Activated CD8-positive, alpha-beta memory T cell treated with anti-CD3 and anti-CD28 coated beads, Interleukin-2, amount 50 U/mL, for 1 hour (primary cell): Measurements from ENCODE around the gene ARNT2.

Experiments used
- DNase-seq: peaks from one replicate; pipeline ENCODE4 v3.0.0-alpha.2; 2020; ENCODE audit errors: extremely low read depth

Gene ARNT2

DNA sequence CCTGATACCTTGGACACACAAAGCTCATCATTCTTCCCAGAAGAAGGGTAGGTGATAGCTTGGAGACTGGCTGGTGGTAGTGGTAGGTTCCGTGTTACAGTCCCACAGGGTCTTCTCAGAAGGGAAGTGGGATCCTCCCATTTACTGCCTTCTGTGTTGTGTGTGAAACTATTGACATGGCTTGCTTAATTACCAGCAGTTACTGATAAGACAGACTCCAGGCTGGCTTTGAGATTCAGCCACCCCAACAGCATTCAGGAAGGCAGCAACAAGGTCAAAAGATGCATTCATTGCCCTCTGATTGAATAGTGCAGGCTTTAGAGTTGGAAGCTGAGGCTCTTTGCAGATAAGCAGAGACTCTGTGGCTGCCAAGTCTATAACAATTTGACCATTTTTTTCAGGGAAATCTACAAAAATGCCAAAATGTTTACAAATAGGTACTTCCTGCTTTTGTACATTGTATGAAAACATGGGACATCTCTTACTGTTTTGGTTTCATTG is 7.7 kb downstream of the ARNT2 start:
- no peak for DNase-seq

DNA sequence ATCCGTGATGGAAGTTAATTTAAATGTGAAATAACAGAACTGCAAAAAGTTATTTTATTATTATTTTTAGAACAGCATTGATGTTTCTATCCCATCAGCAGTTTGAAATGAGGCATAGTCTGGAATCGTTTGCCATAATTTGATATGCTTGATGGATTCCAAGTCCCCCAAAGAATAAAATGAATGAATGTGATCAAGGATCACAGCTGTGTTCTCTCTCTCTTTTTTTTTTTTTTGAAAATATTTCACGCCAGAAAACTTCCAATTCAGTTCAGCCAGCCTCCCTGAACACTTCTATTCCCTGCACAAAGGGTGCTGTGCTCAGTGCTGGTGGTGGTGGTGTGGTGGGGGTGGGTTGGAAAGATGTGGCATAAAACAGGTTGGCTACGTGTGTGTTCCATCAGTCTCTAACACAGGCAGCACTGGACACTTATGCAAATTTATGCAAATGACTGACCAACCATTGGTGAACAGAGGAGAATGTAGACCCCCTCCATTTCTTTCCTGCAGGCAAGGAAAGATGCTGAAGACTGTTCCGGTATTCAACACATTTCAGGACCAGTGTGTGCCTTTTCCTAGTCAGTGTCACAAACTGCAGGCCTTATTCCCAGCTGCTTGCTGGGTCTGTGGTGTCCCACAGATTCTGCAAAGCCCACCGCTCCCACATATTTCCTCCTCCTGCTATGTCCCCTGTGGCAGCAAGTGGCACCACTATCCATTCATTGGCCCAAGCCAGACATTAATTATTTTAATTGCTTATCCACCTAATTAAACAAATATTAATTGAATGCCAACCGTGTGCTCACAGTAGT is 10.6 kb downstream of the ARNT2 start:
- DNase-seq, result no peak

DNA sequence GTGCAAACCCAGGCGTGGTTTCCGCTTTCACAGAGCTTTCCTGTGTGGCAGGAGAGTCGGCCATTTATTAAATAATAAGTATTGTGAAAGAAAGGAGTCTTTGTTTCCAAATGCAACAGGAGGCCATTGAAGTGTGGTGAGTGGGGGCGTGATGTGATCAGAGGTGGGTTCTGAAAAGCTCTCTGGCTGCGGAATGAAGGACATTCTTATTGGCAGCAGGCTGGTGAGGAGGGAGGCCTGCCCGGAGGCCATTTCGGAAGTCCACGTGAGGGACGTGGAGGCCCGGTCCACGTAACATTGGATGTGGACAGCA is 11.1 kb downstream of the ARNT2 start:
- no peak for DNase-seq

DNA sequence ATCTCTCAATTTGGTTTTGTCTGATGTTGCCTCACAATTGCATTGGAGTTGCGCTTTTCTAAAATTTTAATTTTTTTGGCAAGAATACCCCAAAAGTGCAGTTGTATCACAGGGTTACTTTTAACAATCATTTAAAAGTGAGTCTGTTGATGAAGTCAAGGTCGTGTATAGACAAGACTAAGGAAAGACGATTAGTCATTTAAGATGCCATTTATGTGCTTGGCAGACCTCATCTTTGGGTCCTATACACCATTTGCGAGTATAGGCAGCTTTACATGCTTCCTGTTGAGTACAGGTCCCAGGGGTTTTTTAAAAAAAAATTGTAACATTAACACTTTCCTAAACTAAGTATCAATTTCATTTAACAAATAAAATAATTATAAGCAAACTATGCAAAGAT is 12.5 kb downstream of the ARNT2 start:
- no peak for DNase-seq

GRCh38 chr15:80418892-80419537 is 14.8 kb downstream of the ARNT2 start:
- no peak for DNase-seq

- no peak for DNase-seq
Observed at GRCh38 chr15:80419546-80419945, 15.4 kb downstream of the ARNT2 start.

DNA sequence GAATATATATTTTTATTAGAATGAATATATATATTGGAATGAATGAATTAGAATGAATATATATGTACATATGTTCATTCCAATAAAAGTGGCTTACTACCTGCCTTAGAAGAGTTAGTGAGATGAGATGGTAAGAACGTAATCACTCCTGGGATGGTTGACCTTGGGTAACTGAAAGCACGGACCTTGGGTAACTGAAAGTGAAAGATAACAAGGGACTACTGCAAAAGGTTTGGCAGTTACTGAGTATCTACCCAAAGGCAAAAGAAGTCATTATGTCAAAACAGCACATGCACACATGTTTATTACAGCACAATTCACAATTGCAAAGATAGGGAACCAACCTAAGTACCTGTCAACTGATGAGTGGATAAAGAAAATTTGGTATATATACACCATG is 16.5 kb downstream of the ARNT2 start:
- DNase-seq, result no peak

DNA sequence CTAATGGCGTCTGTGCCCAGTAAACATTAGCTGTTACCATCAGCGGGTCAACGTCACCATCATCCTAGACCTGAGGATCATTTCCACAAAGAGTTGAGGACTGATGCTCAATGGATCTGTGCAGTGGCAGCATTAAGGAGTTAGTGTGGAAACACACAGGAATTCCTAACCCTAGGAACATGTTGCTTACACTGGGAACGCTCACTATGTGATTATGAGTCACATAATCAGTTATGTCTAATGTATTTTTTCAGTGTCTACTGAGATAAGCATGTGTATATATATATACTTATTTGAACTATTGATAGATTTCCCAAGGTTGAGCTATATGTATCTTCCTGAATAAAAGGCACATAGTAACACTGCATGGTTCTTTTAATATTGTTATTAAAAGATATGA is 19.0 kb downstream of the ARNT2 start:
- no peak for DNase-seq

DNA sequence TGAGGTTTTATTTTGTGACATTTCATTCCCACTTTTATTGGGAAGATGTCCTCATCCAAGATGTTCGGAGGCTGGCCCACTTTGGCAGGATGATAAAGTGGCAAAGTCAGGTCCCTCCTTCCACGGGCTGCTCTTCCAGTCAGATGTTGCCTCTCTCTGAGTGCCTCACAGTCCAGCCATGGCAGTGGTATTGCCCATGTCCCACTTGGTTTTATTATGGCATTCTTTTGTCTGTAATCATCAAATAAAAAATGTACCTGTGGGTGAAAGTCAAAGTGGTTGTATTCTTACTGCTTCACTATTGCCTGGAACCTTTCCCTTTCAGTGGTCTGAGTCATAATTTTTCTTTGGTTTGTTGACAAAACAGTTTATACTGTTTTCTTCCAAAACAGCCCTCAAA is 20.2 kb downstream of the ARNT2 start:
- no peak for DNase-seq

GRCh38 chr15:80426316-80426715 is 22.1 kb downstream of the ARNT2 start:
- DNase-seq, result no peak

- DNase-seq, result no peak
Observed at GRCh38 chr15:80429964-80430363, 25.8 kb downstream of the ARNT2 start.

GRCh38 chr15:80431635-80432344 is 27.6 kb downstream of the ARNT2 start:
- DNase-seq, result no peak

DNA sequence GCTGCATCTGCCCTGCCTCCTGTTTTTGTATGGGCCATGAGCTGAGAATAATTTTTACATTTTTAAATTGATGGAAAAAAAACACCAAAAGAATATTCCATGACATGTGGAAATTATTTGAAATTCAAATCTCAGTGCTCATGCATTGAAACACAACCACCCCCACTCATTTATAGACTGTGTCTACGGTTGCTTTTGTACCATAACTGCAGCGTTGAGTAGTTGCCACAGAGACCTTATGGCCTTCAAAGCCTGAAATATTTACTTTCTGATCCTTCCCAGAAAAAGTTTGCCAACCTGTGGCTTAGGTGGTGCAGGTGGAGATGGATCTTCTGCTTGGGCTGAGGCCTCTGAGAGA is 28.1 kb downstream of the ARNT2 start:
- no peak for DNase-seq

DNA sequence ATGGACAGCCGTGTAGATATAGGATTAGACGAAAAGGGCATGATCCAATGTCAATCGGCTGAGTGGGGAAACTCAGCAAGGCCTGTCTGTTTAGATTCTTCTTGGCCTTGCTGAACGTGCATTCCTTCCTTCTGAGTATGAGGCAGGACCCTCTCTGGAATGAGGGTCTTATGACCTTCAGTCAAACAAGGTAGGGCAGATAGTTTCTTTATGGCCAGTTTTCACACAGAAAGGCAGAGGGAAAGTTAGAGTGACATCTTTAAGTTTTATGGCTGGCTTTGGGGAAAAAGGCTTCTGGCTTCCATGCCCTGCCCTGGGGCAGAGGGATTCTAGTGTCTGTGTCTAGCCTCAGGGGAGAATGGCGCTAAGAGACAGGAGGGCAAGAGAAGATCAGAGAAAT is 29.7 kb downstream of the ARNT2 start:
- DNase-seq, result no peak

DNA sequence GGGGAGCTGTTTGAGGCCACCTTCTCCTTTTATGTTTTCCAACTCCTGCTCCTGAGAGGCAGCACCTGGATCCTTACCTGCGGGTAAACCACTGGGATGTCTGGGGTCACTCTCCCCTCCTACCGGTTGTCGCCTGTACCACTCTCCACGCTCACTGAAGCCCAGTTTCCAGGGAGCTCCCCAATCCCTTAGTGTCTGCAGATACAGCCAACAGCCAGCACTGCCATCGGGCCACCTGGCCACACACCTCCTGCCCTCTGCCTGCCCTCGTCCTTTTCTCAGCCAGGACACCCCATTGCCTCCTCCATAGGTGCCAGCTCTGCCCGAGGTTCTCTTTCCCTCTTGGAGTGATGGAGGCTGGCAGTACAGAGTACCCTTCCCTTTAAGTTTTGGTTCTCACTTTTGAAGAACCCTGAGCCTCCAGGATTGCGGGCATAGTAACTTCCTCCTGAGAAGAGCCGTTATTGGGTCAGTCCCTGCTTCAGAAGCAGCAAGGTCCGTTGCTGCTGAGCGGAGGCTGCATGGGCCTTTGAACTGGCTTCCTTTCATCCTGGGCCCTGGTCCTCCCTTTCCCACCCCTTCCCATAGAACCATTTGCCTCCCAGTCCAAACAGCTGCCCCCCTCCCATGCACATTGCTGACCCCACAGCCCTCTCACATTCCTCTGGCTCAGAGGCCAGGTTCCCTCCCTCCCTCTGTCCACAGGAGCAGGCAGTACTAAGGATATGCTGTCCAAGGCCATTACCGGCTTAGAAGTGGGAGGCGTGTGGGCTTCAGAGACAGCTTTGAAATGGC is 30.9 kb downstream of the ARNT2 start:
- no peak for DNase-seq

DNA sequence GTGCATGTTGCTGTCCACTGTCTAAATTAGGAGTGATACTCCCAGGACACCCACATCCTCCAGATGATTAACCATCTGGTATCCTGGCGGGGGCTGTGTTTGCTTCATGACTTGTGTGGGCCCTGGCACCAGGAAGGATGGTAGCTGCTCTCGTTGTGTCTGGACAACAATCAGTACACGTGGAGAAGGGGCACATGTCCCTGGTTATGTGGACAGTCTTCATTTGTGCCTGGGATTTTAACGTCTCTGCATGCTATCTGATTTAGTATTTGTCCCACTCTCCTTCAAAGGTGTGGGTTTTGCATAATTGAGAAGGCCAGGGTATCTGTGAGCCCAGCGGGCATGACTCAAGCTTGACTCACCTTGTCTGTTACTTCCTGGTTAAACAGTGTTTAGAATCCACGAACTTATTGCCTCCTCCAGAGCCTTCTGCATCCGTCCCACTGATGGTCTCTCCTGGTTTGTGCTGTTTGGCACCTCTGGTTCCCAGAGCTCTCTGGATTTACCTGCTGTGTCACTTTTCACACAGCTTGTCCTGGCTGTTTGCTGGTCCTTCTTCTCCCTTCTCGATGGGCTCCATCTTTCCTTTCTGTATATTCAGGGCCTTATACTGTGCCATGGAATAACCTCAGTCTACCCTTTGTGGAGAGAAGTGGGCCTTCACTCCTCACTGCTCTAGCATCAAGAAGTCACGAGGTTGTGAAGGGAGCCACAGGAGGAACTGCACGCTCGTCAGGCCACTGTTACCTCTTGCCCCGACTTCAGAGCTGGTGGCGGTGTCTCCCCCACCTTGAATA is 32.5 kb downstream of the ARNT2 start:
- no peak for DNase-seq

GRCh38 chr15:80437334-80437891 is 33.2 kb downstream of the ARNT2 start:
- DNase-seq, result no peak

DNA sequence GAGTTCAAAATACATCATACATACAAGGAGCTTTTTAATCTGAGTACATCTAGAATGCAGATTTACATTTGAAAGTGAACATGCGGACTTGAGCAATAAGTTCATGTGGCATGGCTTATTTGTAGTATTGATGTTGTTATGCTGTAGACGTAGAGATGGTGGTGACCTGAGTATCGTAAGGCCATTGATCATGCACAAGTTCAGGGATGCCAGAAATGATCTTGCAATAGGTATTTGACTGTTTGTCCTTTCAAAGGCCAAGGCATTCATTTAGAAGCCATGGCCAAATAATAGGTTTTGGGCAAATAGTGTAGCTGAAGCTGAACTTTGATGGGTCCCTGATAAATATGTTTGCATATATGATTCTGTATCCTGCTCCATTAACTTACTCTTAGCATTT is 35.0 kb downstream of the ARNT2 start:
- DNase-seq, result no peak

GRCh38 chr15:80440024-80440423 is 35.8 kb downstream of the ARNT2 start:
- no peak for DNase-seq

- no peak for DNase-seq
Observed at GRCh38 chr15:80441041-80441440, 36.9 kb downstream of the ARNT2 start.

- no peak for DNase-seq
Observed at GRCh38 chr15:80441714-80442113, 37.5 kb downstream of the ARNT2 start.
